22Rv1 (cell line): ENCODE data around the gene CDK14.

ENCODE experiments used
- ZFX ChIP-seq: fragments of 450-650 bp; IDR thresholded peaks from 2 replicates; pipeline ENCODE4 v1.6.1; 2017; ENCODE audit warnings: antibody characterized with exemption, borderline replicate concordance
- TF ChIP-seq, protein P1 (sequence below): fragments of 450-650 bp; IDR thresholded peaks from 2 replicates; pipeline ENCODE4 v1.5.1; 2017; ENCODE audit warnings: mild to moderate bottlenecking

DNA sequence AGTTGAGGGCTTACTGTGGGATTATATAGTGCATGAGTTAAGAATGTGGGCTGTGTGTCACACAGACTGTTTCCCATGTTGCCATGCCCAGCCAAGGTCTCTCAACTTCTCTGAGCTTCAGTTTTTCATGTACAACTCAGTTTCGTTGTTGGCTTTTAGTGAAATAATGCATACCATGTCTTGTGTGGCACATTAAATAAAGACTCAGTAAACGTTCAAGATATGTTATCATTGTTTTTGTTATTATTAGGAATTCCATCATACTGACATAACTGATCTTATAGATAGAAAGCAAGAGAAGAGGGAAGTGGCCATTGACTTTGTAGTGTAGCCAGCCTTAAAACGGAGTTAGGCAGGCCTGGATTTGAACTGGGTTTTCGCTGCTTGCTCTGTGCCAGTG lies 2.9 kb downstream of the CDK14 start:
- TF ChIP-seq, protein P1, sequence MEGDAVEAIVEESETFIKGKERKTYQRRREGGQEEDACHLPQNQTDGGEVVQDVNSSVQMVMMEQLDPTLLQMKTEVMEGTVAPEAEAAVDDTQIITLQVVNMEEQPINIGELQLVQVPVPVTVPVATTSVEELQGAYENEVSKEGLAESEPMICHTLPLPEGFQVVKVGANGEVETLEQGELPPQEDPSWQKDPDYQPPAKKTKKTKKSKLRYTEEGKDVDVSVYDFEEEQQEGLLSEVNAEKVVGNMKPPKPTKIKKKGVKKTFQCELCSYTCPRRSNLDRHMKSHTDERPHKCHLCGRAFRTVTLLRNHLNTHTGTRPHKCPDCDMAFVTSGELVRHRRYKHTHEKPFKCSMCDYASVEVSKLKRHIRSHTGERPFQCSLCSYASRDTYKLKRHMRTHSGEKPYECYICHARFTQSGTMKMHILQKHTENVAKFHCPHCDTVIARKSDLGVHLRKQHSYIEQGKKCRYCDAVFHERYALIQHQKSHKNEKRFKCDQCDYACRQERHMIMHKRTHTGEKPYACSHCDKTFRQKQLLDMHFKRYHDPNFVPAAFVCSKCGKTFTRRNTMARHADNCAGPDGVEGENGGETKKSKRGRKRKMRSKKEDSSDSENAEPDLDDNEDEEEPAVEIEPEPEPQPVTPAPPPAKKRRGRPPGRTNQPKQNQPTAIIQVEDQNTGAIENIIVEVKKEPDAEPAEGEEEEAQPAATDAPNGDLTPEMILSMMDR, result no peak
- no peak for TF ChIP-seq ZFX
